ENCODE data around the gene ZP2.

Gene ZP2

GRCh38 chr16:21156767-21157467, 54.5 kb downstream of the ZP2 start (continued):
- TF ChIP-seq ZNF654 (tag by site-specific recombination; IDR thresholded peaks at IDR 0.05; ENCODE audit: low read depth) (peak; percentile 99), ZFP41 (tag by site-specific recombination; IDR thresholded peaks at IDR 0.05; ENCODE audit: borderline replicate concordance) (no peak), ZNF335 (tag by site-specific recombination; conservative IDR thresholded peaks at IDR 0.05) (0 out of 2 replicates have a peak, but pooled peaks have one; percentile 20), ZNF660 (tag by site-specific recombination; IDR thresholded peaks at IDR 0.05) (peak; percentile 56; the same call in 1 of the 2 replicates), ZNF112 (tag by site-specific recombination; IDR thresholded peaks at IDR 0.05) (no peak), ZSCAN4 (tag by site-specific recombination; IDR thresholded peaks at IDR 0.05) (peak; percentile 91), PRDM10 (tag by site-specific recombination; IDR thresholded peaks at IDR 0.05) (peak; percentile 52), ZFP3 (tag by site-specific recombination; IDR thresholded peaks at IDR 0.05; ENCODE audit: low read depth) (no peak), ZNF629 (tag by site-specific recombination; IDR thresholded peaks at IDR 0.05) (peak; percentile 52; the same call in 1 of the 2 replicates), GFI1B (tag by site-specific recombination; IDR thresholded peaks at IDR 0.05) (0 out of 2 replicates have a peak, but pooled peaks have one; percentile 23), IKZF3 (tag by site-specific recombination; IDR thresholded peaks at IDR 0.05) (peak; percentile 95), ZSCAN18 (tag by site-specific recombination; IDR thresholded peaks at IDR 0.05) (no peak), KLF1 (tag by site-specific recombination; IDR thresholded peaks at IDR 0.05) (0 out of 2 replicates have a peak, but pooled peaks have one; percentile 46), ZNF398 (tag by site-specific recombination; IDR thresholded peaks at IDR 0.05) (0 out of 2 replicates have a peak, but pooled peaks have one; percentile 19), CTCF (tag by site-specific recombination; IDR thresholded peaks at IDR 0.05) (0 out of 2 replicates have a peak, but pooled peaks have one; percentile 50), ZNF2 (tag by site-specific recombination; IDR thresholded peaks at IDR 0.05) (0 out of 2 replicates have a peak, but pooled peaks have one; percentile 46), ZNF324 (tag by site-specific recombination; IDR thresholded peaks at IDR 0.05) (0 out of 2 replicates have a peak, but pooled peaks have one; percentile 34), ZNF366 (tag by site-specific recombination; conservative IDR thresholded peaks at IDR 0.05) (0 out of 2 replicates have a peak, but pooled peaks have one; percentile 33), ZNF513 (tag by site-specific recombination; IDR thresholded peaks at IDR 0.05) (no peak), ZNF292 (tag by site-specific recombination; IDR thresholded peaks at IDR 0.05; ENCODE audit: borderline replicate concordance, low read depth) (peak; percentile 4; the same call in 1 of the 2 replicates), KLF8 (tag by site-specific recombination; IDR thresholded peaks at IDR 0.05) (peak; percentile 37; the same call in 1 of the 2 replicates), ZBTB17 (tag by site-specific recombination; IDR thresholded peaks at IDR 0.05) (peak; percentile 63), ZNF600 (tag by site-specific recombination; IDR thresholded peaks at IDR 0.05) (no peak), ZNF692 (tag by site-specific recombination; IDR thresholded peaks at IDR 0.05) (peak; percentile 56; the same call in 1 of the 2 replicates), ZBTB48 (tag by site-specific recombination; IDR thresholded peaks at IDR 0.05) (peak; percentile 58), SP7 (tag by site-specific recombination; IDR thresholded peaks at IDR 0.05) (peak; percentile 74)

Data from HEK293 (cell line).